ENCODE results near the gene ZBTB4. TPM values are rescaled to one million over a fixed set of nuclear protein-coding genes. Genes with fewer than 3 reads are reported as not detected.
"Not testable (repeated sequence)": the region's sequence is repeated elsewhere in the genome, so short reads cannot be mapped to it uniquely, and the experiment has no call there.

The ZBTB4 gene
- total and polyA plus RNA-seq, 12 donors: 17.8 to 80.1 (median 68.2) TPM

DNA sequence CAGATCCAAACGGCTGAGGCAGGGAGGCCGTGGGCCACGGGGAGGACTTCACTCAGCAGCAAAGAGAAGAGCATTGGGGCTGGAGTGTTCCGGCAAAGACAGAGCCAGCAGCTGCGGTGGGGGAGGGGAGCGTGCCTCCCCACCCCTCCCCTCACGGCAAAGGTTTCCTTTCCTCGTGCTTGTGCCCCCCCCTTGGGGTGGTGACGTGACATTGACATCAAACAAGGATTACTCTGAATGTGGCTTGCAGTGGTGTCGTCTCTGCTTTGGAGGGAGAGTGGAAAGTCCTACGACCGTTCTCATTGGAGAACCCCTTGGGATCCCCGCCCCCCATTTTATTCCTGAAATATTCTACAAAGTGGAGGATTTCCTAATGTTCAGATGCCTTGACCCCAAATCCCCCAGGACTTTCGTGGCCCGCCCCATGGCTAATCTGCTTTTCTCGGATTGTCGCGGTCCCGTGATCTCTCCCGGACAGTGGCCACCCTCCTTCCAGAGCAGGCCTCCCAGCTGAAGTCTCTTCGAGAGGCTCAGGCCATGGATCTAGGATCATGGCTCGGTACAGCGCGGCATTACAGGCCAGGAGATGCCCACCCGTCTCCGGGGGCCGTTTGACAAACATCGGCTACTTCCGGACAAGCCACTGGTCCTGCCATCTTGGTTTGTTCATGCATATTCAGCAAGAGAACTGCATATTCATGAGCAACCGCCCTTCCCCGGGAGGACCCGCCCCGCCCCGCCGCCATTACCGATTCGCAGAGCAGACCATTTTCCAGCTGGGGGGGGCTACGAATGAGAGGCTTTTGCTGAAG lies 4.0 kb upstream of the ZBTB4 start:
- peak; percentile 67 to 87 (median 76) for ATAC-seq
- DNase-seq: peak; percentile 88 to 97
- Histone ChIP-seq H3K36me3 (no peaks in the 10 kb centered on the region), H3K27me3 (no peaks in the 10 kb centered on the region), H3K4me1 (peaks cover 19 to 72% (median 53%) of the 10 kb centered on the region in 9 donors), H3K4me3 (peak overlapping the region; percentile 55 to 87 (median 68)), H3K9me3 (no peaks in the 10 kb centered on the region), H3K27ac (peak overlapping the region; percentile 91 to 100 (median 100))
- no peak for TF ChIP-seq CTCF (IDR thresholded peaks at IDR 0.05)
- intact Hi-C loops (cut with DNase I): loop anchor here in 4 of 10 donors (1.0 to 10.0 kb wide), 7 partner anchors 46 to 133 kb away; partner anchors contain the start of genes KCTD11 (in 2 of the 4), SENP3 (in 2 of the 4), TMEM95 (in 1 of the 4) and TNFSF13 (in 1 of the 4)
- WGBS, 2 donors: 0 to 1% methylated on average over 38 of the region's 38 CpGs

GRCh38 chr17:7482742-7483088 lies 3.3 kb upstream of the ZBTB4 start:
- not testable (repeated sequence) for ATAC-seq, DNase-seq, H3K27me3 ChIP-seq, H3K36me3 ChIP-seq, H3K9me3 ChIP-seq
- intact Hi-C loops (cut with DNase I): loop anchor here in 2 of 10 donors (5.0 to 10.0 kb wide), 2 partner anchors 128 to 130 kb away; partner anchors contain the start of genes KCTD11 (in 2 of the 2) and TMEM95 (in 1 of the 2)
- H3K4me1 ChIP-seq: peaks cover 23 to 74% (median 55%) of the 10 kb centered on the region in 9 donors
- peak overlapping the region; percentile 91 to 100 (median 100) for H3K27ac ChIP-seq
- 68 to 74% methylated on average over 6 of the region's 6 CpGs for WGBS, 2 donors
- peak overlapping the region in 9 of 10 donors; percentile 55 to 87 (median 67) for H3K4me3 ChIP-seq

DNA sequence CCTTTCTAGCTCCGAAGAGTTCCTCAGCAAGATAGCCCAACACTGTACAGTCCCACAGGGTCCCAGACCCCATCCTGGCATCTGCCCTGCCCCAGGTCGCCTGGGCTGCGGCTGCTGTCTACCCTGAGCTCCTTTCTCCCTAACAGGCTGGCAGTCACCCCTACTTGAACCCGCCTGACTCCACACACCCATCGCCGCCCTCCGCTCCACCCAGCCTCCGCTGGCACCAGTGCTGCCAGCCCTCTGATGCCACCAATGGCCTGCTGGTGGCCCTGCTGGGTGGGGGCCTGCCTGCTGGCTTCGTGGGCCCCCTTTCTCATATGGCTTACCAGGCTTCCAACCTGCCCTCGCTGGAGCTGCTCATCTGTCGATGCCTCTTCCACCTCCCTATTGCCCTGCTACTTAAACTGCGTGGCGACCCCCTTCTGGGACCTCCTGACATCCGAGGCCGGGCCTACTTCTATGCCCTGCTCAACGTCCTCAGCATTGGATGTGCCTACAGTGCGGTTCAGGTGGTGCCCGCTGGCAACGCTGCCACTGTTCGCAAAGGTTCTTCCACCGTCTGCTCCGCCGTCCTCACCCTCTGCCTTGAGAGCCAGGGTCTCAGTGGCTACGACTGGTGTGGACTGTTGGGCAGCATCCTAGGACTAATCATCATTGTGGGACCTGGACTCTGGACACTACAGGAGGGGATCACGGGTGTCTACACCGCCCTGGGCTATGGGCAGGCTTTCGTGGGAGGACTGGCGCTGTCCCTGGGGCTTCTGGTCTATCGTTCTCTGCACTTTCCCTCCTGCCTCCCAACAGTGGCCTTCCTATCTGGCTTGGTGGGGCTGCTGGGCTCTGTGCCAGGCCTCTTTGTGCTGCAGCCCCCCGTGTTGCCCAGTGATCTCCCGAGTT lies 2.7 kb upstream of the ZBTB4 start:
- WGBS, 2 donors: 81 to 82% methylated on average over 31 of the region's 31 CpGs
- intact Hi-C loops (cut with DNase I): loop anchor here in 2 of 10 donors (5.0 to 10.0 kb wide), 2 partner anchors 127 to 130 kb away; partner anchors contain the start of genes KCTD11 (in 2 of the 2) and TMEM95 (in 1 of the 2)
- not testable (repeated sequence) for H3K36me3 ChIP-seq, DNase-seq, H3K27me3 ChIP-seq, ATAC-seq, H3K9me3 ChIP-seq
- peak overlapping the region in 1 of 10 donors; percentile 70 for H3K4me3 ChIP-seq
- H3K4me1 ChIP-seq: peaks cover 25 to 74% (median 55%) of the 10 kb centered on the region in 9 donors
- peak overlapping the region in 9 of 10 donors; percentile 91 to 100 (median 100) for H3K27ac ChIP-seq

GRCh38 chr17:7481275-7481674 lies 1.8 kb upstream of the ZBTB4 start, which contains the start of gene SLC35G6:
Gene SLC35G6, plus strand, starts transcription at chr17:7481446. Its CDS starts 71 bp downstream, at chr17:7481517.
- 97% methylated on average over 4 of the region's 4 CpGs for WGBS, 2 donors
- peaks cover 25 to 74% (median 55%) of the 10 kb centered on the region in 9 donors for H3K4me1 ChIP-seq
- not testable (repeated sequence) for H3K36me3 ChIP-seq, ATAC-seq, DNase-seq, H3K9me3 ChIP-seq, H3K27me3 ChIP-seq
- intact Hi-C loops (cut with DNase I): loop anchor here in 2 of 10 donors (5.0 to 10.0 kb wide), 2 partner anchors 126 to 129 kb away; partner anchors contain the start of genes KCTD11 (in 2 of the 2) and TMEM95 (in 1 of the 2)
- peak within 1 kb of the TSS in 8 of 10 donors; percentile 67 to 100 (median 97) for H3K4me3 ChIP-seq
- H3K27ac ChIP-seq: peak within 1 kb of the TSS in 9 of 10 donors; percentile 100

- H3K9me3 ChIP-seq: no peaks in the 10 kb centered on the region
- DNase-seq (no peak), ATAC-seq (no peak)
- H3K36me3 ChIP-seq: peaks cover 0 to 3% (median 0%) of the 10 kb centered on the region in 9 donors
- 0 to 5% methylated on average over 8 of the region's 8 CpGs for WGBS, 2 donors
- H3K4me3 ChIP-seq: peak overlapping the region; percentile 67 to 100 (median 97)
- peaks cover 28 to 74% (median 55%) of the 10 kb centered on the region in 9 donors for H3K4me1 ChIP-seq
- peak overlapping the region; percentile 99 to 100 (median 100) for H3K27ac ChIP-seq
- H3K27me3 ChIP-seq: no peaks in the 10 kb centered on the region
- peak in 1 of 9 donors; percentile 1 for TF ChIP-seq CTCF (IDR thresholded peaks at IDR 0.05)
- intact Hi-C loops (cut with DNase I): loop anchor here in 2 of 10 donors (5.0 to 10.0 kb wide), 2 partner anchors 125 to 128 kb away; partner anchors contain the start of genes KCTD11 (in 2 of the 2) and TMEM95 (in 1 of the 2)
These were observed 606 bp upstream of the ZBTB4 start for GRCh38 chr17:7480089-7480384.

All from heart right ventricle (tissue), 16 donors.